Measurements from ENCODE around the gene PXDC1. TPM values are rescaled to one million over a fixed set of nuclear protein-coding genes. Genes with fewer than 3 reads are reported as not detected.

Gene PXDC1
- total and polyA plus RNA-seq, 2 experiments from 2014 or later = 1.2 to 1.8 TPM

GRCh38 chr6:3775847-3776246, 24.3 kb upstream of the PXDC1 start:
- no peak overlapping the region for H3K4me2 ChIP-seq
- H3K4me3 Mint-ChIP-seq = no peak overlapping the region
- H4K20me1 ChIP-seq (replicated peaks; ENCODE audit: insufficient read depth) = no peaks in the 10 kb centered on the region
- peaks cover 7% of the 10 kb centered on the region; the same call in 2 of the 3 replicates for H3K4me1 Mint-ChIP-seq
- no peaks in the 10 kb centered on the region for H3K36me3 ChIP-seq (ENCODE audit: insufficient read depth)
- DNase-seq (ENCODE audit: low spot score) = no peak
- 0 out of 2 replicates have a peak, but pooled peaks cover 1% of the 10 kb centered on the region for H3K4me1 ChIP-seq (ENCODE audit: insufficient read depth)
- H3F3A ChIP-seq (replicated peaks; ENCODE audit: low read depth) = no peaks in the 10 kb centered on the region
- no peak overlapping the region for H3K4me3 ChIP-seq
- no peak overlapping the region for H3K27ac ChIP-seq (ENCODE audit: low read depth)
- no peak for TF ChIP-seq EZH2 (IDR thresholded peaks at IDR 0.05; ENCODE audit: low read depth, unreplicated experiment)
- no peak for TF ChIP-seq NANOG (IDR thresholded peaks at IDR 0.05; ENCODE audit: borderline replicate concordance)
- no peak for TF ChIP-seq CTCF (conservative IDR thresholded peaks at IDR 0.05; ENCODE audit: low read depth in 2 of 2)
- TF ChIP-seq STAT1 (IDR thresholded peaks at IDR 0.05; ENCODE audit: unreplicated experiment) = no peak
- no peak for TF ChIP-seq POLR2AphosphoS5 (IDR thresholded peaks at IDR 0.05; ENCODE audit: low read depth)
- TF ChIP-seq ZNF462 (CRISPR knock-in tag; IDR thresholded peaks at IDR 0.05) = no peak
- TF ChIP-seq JUNB (IDR thresholded peaks at IDR 0.05; ENCODE audit: unreplicated experiment) = no peak
- no peak for TF ChIP-seq ETS1 (IDR thresholded peaks at IDR 0.05)
- TF ChIP-seq ZNF114 (CRISPR knock-in tag; IDR thresholded peaks at IDR 0.05) = no peak
- TF ChIP-seq REST (IDR thresholded peaks at IDR 0.05; ENCODE audit: unreplicated experiment) = no peak
- no peak for TF ChIP-seq EZH2phosphoT487 (IDR thresholded peaks at IDR 0.05; ENCODE audit: unreplicated experiment)
- no peak for TF ChIP-seq ZNF331 (CRISPR knock-in tag; IDR thresholded peaks at IDR 0.05; ENCODE audit: low read depth)
- no peak for TF ChIP-seq CREB1 (CRISPR knock-in tag; IDR thresholded peaks at IDR 0.05; ENCODE audit: low read depth)
- no peaks in the 10 kb centered on the region for H3K36me3 Mint-ChIP-seq (ENCODE audit: low read depth)
- ATAC-seq = no peak
- H3K27me3 ChIP-seq (ENCODE audit: insufficient read depth) = 0 out of 2 replicates have a peak, but pooled peaks cover 3% of the 10 kb centered on the region
- peaks cover 3% of the 10 kb centered on the region for H3K27me3 Mint-ChIP-seq (ENCODE audit: insufficient read depth, low read depth, poor library complexity)
- no peaks in the 10 kb centered on the region for H3K79me2 ChIP-seq (replicated peaks; ENCODE audit: insufficient read depth)
- peaks cover 4% of the 10 kb centered on the region; the same call in 2 of the 3 replicates for H3K9me3 Mint-ChIP-seq
- no peak overlapping the region for H3K27ac Mint-ChIP-seq
- peaks cover 13% of the 10 kb centered on the region; the same call in 1 of the 2 replicates for H3K9me2 ChIP-seq (ENCODE audit: insufficient read depth)
- no peak overlapping the region for H2AFZ ChIP-seq
